GM13977 (cell line): Measurements from ENCODE around the gene CCDC187.

ENCODE experiments used
- DNase-seq: peaks from one replicate; pipeline ENCODE4 v3.0.0; 2012; ENCODE audit warnings: low spot score
- CTCF ChIP-seq: IDR thresholded peaks from 2 replicates; pipeline ENCODE4 v1.5.1; 2012; ENCODE audit warnings: mild to moderate bottlenecking, control low read depth; ENCODE audit not compliant: insufficient read depth; ENCODE audit errors: extremely low read depth, missing control alignments
- in situ Hi-C: fragments of 300-500 bp; cut with MboI; formaldehyde crosslinking; loops from one replicate; pipeline ENCODE4 v1.12.0; 2022; ENCODE audit warnings: low sequenced_read_pairs, low pct_unique_long_range_greater_than_20kb, mixed read lengths, inconsistent platforms; ENCODE audit not compliant: unreplicated experiment

The CCDC187 gene

GRCh38 chr9:136249877-136250559, 53.9 kb downstream of the CCDC187 start:
- TF ChIP-seq CTCF, result no peak
- in situ Hi-C loops, result no loop called here
- DNase-seq, result no peak

- TF ChIP-seq CTCF, result no peak
- in situ Hi-C loops, result no loop called here
- DNase-seq, result no peak
These were observed 54.7 kb downstream of the CCDC187 start for GRCh38 chr9:136248951-136249876.

GRCh38 chr9:136247947-136248637, 55.8 kb downstream of the CCDC187 start:
- TF ChIP-seq CTCF, result no peak
- no peak for DNase-seq
- in situ Hi-C loops, result no loop called here

GRCh38 chr9:136247551-136247916, 56.4 kb downstream of the CCDC187 start:
- TF ChIP-seq CTCF, result no peak
- no peak for DNase-seq
- in situ Hi-C loops, result no loop called here

- no peak for TF ChIP-seq CTCF
These were observed 56.9 kb downstream of the CCDC187 start for GRCh38 chr9:136246849-136247550.

More at GRCh38 chr9:136246849-136247550, 56.9 kb downstream of the CCDC187 start:
- DNase-seq, result no peak
- in situ Hi-C loops, result no loop called here
